Measurements from ENCODE around the gene GLUL.

DNA sequence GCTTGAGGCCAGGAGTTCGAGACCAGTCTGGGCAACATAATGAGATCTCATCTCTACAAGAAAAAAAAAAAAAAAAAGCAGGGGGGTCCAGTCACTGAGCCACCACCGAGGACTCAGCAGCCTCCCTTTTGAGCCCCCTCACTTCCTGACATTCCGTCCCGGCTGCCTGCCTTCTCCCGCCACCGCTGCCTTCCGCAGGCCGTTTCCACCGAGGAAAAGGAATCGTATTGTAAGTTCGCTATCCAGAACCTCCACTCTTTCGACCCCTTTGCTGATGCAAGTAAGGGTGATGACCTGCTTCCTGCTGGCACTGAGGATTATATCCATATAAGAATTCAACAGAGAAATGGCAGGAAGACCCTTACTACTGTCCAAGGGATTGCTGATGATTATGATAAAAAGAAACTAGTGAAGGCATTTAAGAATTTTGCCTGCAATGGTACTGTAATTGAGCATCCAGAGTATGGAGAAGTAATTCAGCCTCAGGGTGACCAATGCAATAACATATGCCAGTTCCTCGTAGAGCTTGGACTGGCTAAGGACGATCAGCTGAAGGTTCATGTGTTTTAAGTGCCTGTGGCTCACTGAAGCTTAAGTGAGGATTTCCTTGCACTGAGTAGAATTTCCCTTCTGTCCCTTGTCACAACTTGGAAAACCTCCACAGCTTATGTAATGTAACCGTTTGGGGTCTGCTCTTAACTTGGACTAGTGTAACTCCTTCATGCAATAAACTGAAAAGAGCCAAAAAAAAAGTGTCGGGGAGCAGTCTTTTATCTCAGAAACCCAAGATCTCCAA, 55.6 kb downstream of the GLUL start:
- TF ChIP-seq CTCF (conservative IDR thresholded peaks at IDR 0.05; ENCODE audit: low read depth, low read length) = no peak
- no peak for TF ChIP-seq BHLHE40 (IDR thresholded peaks at IDR 0.05; ENCODE audit: low read depth, low read length)
- no peak for TF ChIP-seq POLR2A (IDR thresholded peaks at IDR 0.05; ENCODE audit: low read depth, low read length)
- no peak for TF ChIP-seq NFE2L2 (IDR thresholded peaks at IDR 0.05; ENCODE audit: low read depth, low read length)
- no peak for TF ChIP-seq FOS (IDR thresholded peaks at IDR 0.05; ENCODE audit: low read depth, low read length)
- TF ChIP-seq RCOR1 (IDR thresholded peaks at IDR 0.05; ENCODE audit: insufficient replicate concordance, low read length) = no peak
- TF ChIP-seq, protein P1, sequence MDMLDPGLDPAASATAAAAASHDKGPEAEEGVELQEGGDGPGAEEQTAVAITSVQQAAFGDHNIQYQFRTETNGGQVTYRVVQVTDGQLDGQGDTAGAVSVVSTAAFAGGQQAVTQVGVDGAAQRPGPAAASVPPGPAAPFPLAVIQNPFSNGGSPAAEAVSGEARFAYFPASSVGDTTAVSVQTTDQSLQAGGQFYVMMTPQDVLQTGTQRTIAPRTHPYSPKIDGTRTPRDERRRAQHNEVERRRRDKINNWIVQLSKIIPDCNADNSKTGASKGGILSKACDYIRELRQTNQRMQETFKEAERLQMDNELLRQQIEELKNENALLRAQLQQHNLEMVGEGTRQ (IDR thresholded peaks at IDR 0.05; ENCODE audit: low read depth, low read length) = no peak
